Measurements from ENCODE around the gene RPS19BP1. TPM values are rescaled to one million over a fixed set of nuclear protein-coding genes. Genes with fewer than 3 reads are reported as not detected.

RPS19BP1 gene
- total and polyA plus RNA-seq, 2 of the 8 experiments (the other 6 are each of a cell fraction or from before 2014, with no cell fraction given): 77.9 to 97.9 TPM

Other genes with a start within 250 kb of the RPS19BP1 start
- gene RPL3, start 213.1 kb downstream of the RPS19BP1 start, total RNA-seq (2021; fragmentation: NEBNext Ultra II Directional; extraction: Animal tissue kit (Norgen Biotek cat#: 25700)): 2,801 and 2,865 TPM in 2 replicates
- gene RPL3, start 213.1 kb downstream of the RPS19BP1 start, polyA plus RNA-seq (2011; rRNA removed): 5,362 and 5,466 TPM in 2 replicates
- 32.5 and 32.7 TPM in 2 replicates for gene SYNGR1, start 182.8 kb downstream of the RPS19BP1 start, total RNA-seq (2021; fragmentation: NEBNext Ultra II Directional; extraction: Animal tissue kit (Norgen Biotek cat#: 25700))
- gene SYNGR1, start 182.8 kb downstream of the RPS19BP1 start, polyA plus RNA-seq (2011; rRNA removed): 84.7 and 98.9 TPM in 2 replicates
- 23.1 and 26.1 TPM in 2 replicates for gene TAB1, start 133.0 kb downstream of the RPS19BP1 start, total RNA-seq (2021; fragmentation: NEBNext Ultra II Directional; extraction: Animal tissue kit (Norgen Biotek cat#: 25700))
- 38.0 and 77.1 TPM in 2 replicates for gene TAB1, start 133.0 kb downstream of the RPS19BP1 start, polyA plus RNA-seq (2011; rRNA removed)
- 8.5 and 9.2 TPM in 2 replicates for gene MGAT3, start 75.7 kb downstream of the RPS19BP1 start, total RNA-seq (2021; fragmentation: NEBNext Ultra II Directional; extraction: Animal tissue kit (Norgen Biotek cat#: 25700))
- 4.3 and 6.3 TPM in 2 replicates for gene MGAT3, start 75.7 kb downstream of the RPS19BP1 start, polyA plus RNA-seq (2011; rRNA removed)
- 31.4 and 32.7 TPM in 2 replicates for gene MIEF1, start 30.5 kb downstream of the RPS19BP1 start, total RNA-seq (2021; fragmentation: NEBNext Ultra II Directional; extraction: Animal tissue kit (Norgen Biotek cat#: 25700))
- gene MIEF1, start 30.5 kb downstream of the RPS19BP1 start, polyA plus RNA-seq (2011; rRNA removed): 16.8 and 21.0 TPM in 2 replicates
- gene ATF4, start 12.2 kb downstream of the RPS19BP1 start, total RNA-seq (2021; fragmentation: NEBNext Ultra II Directional; extraction: Animal tissue kit (Norgen Biotek cat#: 25700)): 543 and 553 TPM in 2 replicates
- gene ATF4, start 12.2 kb downstream of the RPS19BP1 start, polyA plus RNA-seq (2011; rRNA removed): 685 and 704 TPM in 2 replicates
- 1.2 and 1.3 TPM in 2 replicates for gene CACNA1I, start 38.0 kb upstream of the RPS19BP1 start, total RNA-seq (2021; fragmentation: NEBNext Ultra II Directional; extraction: Animal tissue kit (Norgen Biotek cat#: 25700))
- 0.77 and 1.3 TPM in 2 replicates for gene CACNA1I, start 38.0 kb upstream of the RPS19BP1 start, polyA plus RNA-seq (2011; rRNA removed)